Smooth muscle cell (in vitro differentiated cells): ENCODE results near the gene NPW. TPM values are rescaled to one million over a fixed set of nuclear protein-coding genes. Genes with fewer than 3 reads are reported as not detected.

Source experiments
- DNase-seq: peaks from one replicate; lab custom pipeline; 2025; ENCODE audit not compliant: unreplicated experiment; lab: John Stamatoyannopoulos, UW
- H2AFZ ChIP-seq: fragments of 200-600 bp; sonication (generic); 2 replicates; pipeline ENCODE4 v1.6.0; 2016; ENCODE audit warnings: antibody characterized with exemption, low read depth, mild to moderate bottlenecking
- H3F3A ChIP-seq: fragments of 200-600 bp; sonication (generic); 2 replicates; pipeline ENCODE4 v1.6.0; 2017; ENCODE audit warnings: antibody characterized with exemption, low read depth
- H3K27ac ChIP-seq: fragments of 200-600 bp; sonication (generic); 2 replicates; pipeline ENCODE4 v1.5.1; 2016; ENCODE audit warnings: low read depth, mild to moderate bottlenecking
- H3K27me3 ChIP-seq: fragments of 200-600 bp; sonication (generic); 2 replicates; pipeline ENCODE4 v1.6.1; 2016; ENCODE audit warnings: low read depth, mild to moderate bottlenecking
- H3K36me3 ChIP-seq: fragments of 200-600 bp; sonication (generic); 2 replicates; pipeline ENCODE4 v1.5.1; 2016; ENCODE audit warnings: low read depth
- H3K4me1 ChIP-seq: fragments of 200-600 bp; sonication (generic); 2 replicates; pipeline ENCODE4 v1.5.1; 2016; ENCODE audit warnings: low read depth
- H3K4me2 ChIP-seq: fragments of 200-600 bp; sonication (generic); 2 replicates; pipeline ENCODE4 v1.6.0; 2016; ENCODE audit warnings: mild to moderate bottlenecking
- H3K4me3 ChIP-seq: fragments of 200-600 bp; sonication (generic); 2 replicates; pipeline ENCODE4 v1.5.1; 2016; ENCODE audit warnings: mild to moderate bottlenecking
- H3K79me2 ChIP-seq: fragments of 200-600 bp; sonication (generic); 2 replicates; pipeline ENCODE4 v1.6.0; 2016; ENCODE audit warnings: low read depth, mild to moderate bottlenecking
- H3K9ac ChIP-seq: fragments of 200-600 bp; sonication (generic); 2 replicates; pipeline ENCODE4 v1.6.0; 2016; ENCODE audit warnings: low read depth
- H3K9me3 ChIP-seq: fragments of 200-600 bp; sonication (generic); replicated peaks from 2 replicates; pipeline ENCODE4 v1.5.1; 2016; ENCODE audit warnings: low read depth
- H4K20me1 ChIP-seq: fragments of 200-600 bp; sonication (generic); 2 replicates; pipeline ENCODE4 v1.6.0; 2016; ENCODE audit warnings: low read depth
- CTCF ChIP-seq: fragments of 200-600 bp; sonication (generic); IDR thresholded peaks from 2 replicates; pipeline ENCODE4 v1.5.1; 2017; ENCODE audit warnings: borderline replicate concordance, mild to moderate bottlenecking, antibody characterized with exemption; ENCODE audit not compliant: insufficient read depth, poor library complexity, severe bottlenecking
- WGBS: methylation state at CpG from one replicate; pipeline ENCODE4 v1.1.7; 2016; ENCODE audit warnings: low lambda C conversion rate; 5-methylcytosine and 5-hydroxymethylcytosine counted together
- polyA plus RNA-seq: library from polyadenylated mRNA; unstranded; fragments of >200 nt; fragmentation: Nextera tagmentation; extraction: Ambion mirVana; gene quantifications from 2 replicates; pipeline ENCODE4 v1.2.1, GENCODE V29; 2016
- total RNA-seq: library from RNA; depleted of rRNA; stranded (reverse); fragments of >200 nt; gene quantifications from 2 replicates; pipeline ENCODE4 v1.2.3, GENCODE V29; 2014

Gene NPW
- total and polyA plus RNA-seq, 2 experiments from 2014 or later, result 13.1 to 185 TPM

GRCh38 chr16:1999866-2000514 lies 19.6 kb upstream of the NPW start:
- 98% methylated on average over 23 of the region's 28 CpGs for WGBS

GRCh38 chr16:2001035-2001434 lies 18.6 kb upstream of the NPW start:
- H3K36me3 ChIP-seq, result no peaks in the 10 kb centered on the region

More at GRCh38 chr16:1999866-2000514, 19.6 kb upstream of the NPW start:
- H3K4me1 ChIP-seq, result peaks cover 5% of the 10 kb centered on the region
- H3K79me2 ChIP-seq, result peaks cover 21% of the 10 kb centered on the region
- peaks cover 51% of the 10 kb centered on the region for H4K20me1 ChIP-seq
- TF ChIP-seq CTCF, result no peak
- H3K9ac ChIP-seq, result no peak overlapping the region
- H2AFZ ChIP-seq, result no peak overlapping the region
- no peaks in the 10 kb centered on the region for H3K9me3 ChIP-seq
- H3K36me3 ChIP-seq, result no peaks in the 10 kb centered on the region
- DNase-seq, result no peak
- no peak overlapping the region for H3K27ac ChIP-seq
- no peaks in the 10 kb centered on the region for H3K27me3 ChIP-seq
- peaks cover 25% of the 10 kb centered on the region for H3F3A ChIP-seq
- H3K4me2 ChIP-seq, result no peak overlapping the region
- no peak overlapping the region for H3K4me3 ChIP-seq

GRCh38 chr16:2001456-2002355 lies 17.9 kb upstream of the NPW start:
- Histone ChIP-seq H2AFZ (no peak overlapping the region), H3K27ac (no peak overlapping the region), H4K20me1 (peaks cover 68% of the 10 kb centered on the region), H3F3A (peaks cover 8% of the 10 kb centered on the region), H3K4me3 (no peak overlapping the region), H3K4me1 (peaks cover 5% of the 10 kb centered on the region), H3K27me3 (no peaks in the 10 kb centered on the region), H3K9me3 (no peaks in the 10 kb centered on the region), H3K9ac (no peak overlapping the region), H3K36me3 (no peaks in the 10 kb centered on the region), H3K4me2 (no peak overlapping the region), H3K79me2 (peaks cover 39% of the 10 kb centered on the region)
- no peak for TF ChIP-seq CTCF
- WGBS, result 98% methylated on average over 52 of the region's 53 CpGs
- DNase-seq, result no peak

More at GRCh38 chr16:2001035-2001434, 18.6 kb upstream of the NPW start:
- WGBS, result 98% methylated on average over 19 of the region's 19 CpGs
- no peak overlapping the region for H3K4me3 ChIP-seq
- H4K20me1 ChIP-seq, result peaks cover 61% of the 10 kb centered on the region
- H3K79me2 ChIP-seq, result peaks cover 32% of the 10 kb centered on the region
- H3K9me3 ChIP-seq, result no peaks in the 10 kb centered on the region
- peaks cover 15% of the 10 kb centered on the region for H3F3A ChIP-seq
- no peak overlapping the region for H3K4me2 ChIP-seq
- no peak overlapping the region for H2AFZ ChIP-seq
- peaks cover 5% of the 10 kb centered on the region for H3K4me1 ChIP-seq
- DNase-seq, result no peak
- H3K27ac ChIP-seq, result no peak overlapping the region
- H3K9ac ChIP-seq, result no peak overlapping the region
- no peak for TF ChIP-seq CTCF
- no peaks in the 10 kb centered on the region for H3K27me3 ChIP-seq
